HG02571 (cell line): ENCODE measurements around the gene APOD.
"Not testable (repeated sequence)": the region's sequence is repeated elsewhere in the genome, so short reads cannot be mapped to it uniquely, and the experiment has no call there.

Experiments used
- ATAC-seq: cut with Tn5 transposase; IDR thresholded peaks from one replicate; pipeline ENCODE4 v1.9.1; 2021; ENCODE audit warnings: mild to moderate bottlenecking, moderate library complexity; ENCODE audit not compliant: unreplicated experiment

Gene APOD

GRCh38 chr3:195583831-195584542 is at the start of gene APOD:
Gene APOD, minus strand, starts transcription at chr3:195583940. Its CDS starts 4,479 bp downstream, at chr3:195579461.
- ATAC-seq: no peak

GRCh38 chr3:195633351-195633750 is 49.6 kb upstream of the APOD start:
- not testable (repeated sequence) for ATAC-seq

- ATAC-seq: not testable (repeated sequence)
These were observed 48.9 kb upstream of the APOD start for GRCh38 chr3:195632501-195633185.

GRCh38 chr3:195632046-195632445 is 48.3 kb upstream of the APOD start:
- not testable (repeated sequence) for ATAC-seq

GRCh38 chr3:195630938-195631495 is 47.3 kb upstream of the APOD start:
- not testable (repeated sequence) for ATAC-seq

- not testable (repeated sequence) for ATAC-seq
These were observed 46.6 kb upstream of the APOD start for GRCh38 chr3:195630086-195630917.

- ATAC-seq: not testable (repeated sequence)
These were observed 45.9 kb upstream of the APOD start for GRCh38 chr3:195629682-195630081.

GRCh38 chr3:195628386-195628920 is 44.7 kb upstream of the APOD start:
- ATAC-seq: not testable (repeated sequence)

GRCh38 chr3:195627515-195628385 is 44.0 kb upstream of the APOD start:
- ATAC-seq: not testable (repeated sequence)

GRCh38 chr3:195624603-195625560 is 41.1 kb upstream of the APOD start:
- ATAC-seq: peak; percentile 84

- not testable (repeated sequence) for ATAC-seq
These were observed 40.4 kb upstream of the APOD start for GRCh38 chr3:195624171-195624570.

- ATAC-seq: not testable (repeated sequence)
These were observed 39.7 kb upstream of the APOD start for GRCh38 chr3:195623217-195623965.

- ATAC-seq: not testable (repeated sequence)
These were observed 38.9 kb upstream of the APOD start for GRCh38 chr3:195622523-195623170.

- not testable (repeated sequence) for ATAC-seq
These were observed 38.3 kb upstream of the APOD start for GRCh38 chr3:195622012-195622411.

GRCh38 chr3:195621095-195621494 is 37.4 kb upstream of the APOD start:
- ATAC-seq: not testable (repeated sequence)

GRCh38 chr3:195620476-195620875 is 36.7 kb upstream of the APOD start:
- not testable (repeated sequence) for ATAC-seq
